ENCODE data around the gene ASPM. TPM values are rescaled to one million over a fixed set of nuclear protein-coding genes. Genes with fewer than 3 reads are reported as not detected.

Gene ASPM, protein sequence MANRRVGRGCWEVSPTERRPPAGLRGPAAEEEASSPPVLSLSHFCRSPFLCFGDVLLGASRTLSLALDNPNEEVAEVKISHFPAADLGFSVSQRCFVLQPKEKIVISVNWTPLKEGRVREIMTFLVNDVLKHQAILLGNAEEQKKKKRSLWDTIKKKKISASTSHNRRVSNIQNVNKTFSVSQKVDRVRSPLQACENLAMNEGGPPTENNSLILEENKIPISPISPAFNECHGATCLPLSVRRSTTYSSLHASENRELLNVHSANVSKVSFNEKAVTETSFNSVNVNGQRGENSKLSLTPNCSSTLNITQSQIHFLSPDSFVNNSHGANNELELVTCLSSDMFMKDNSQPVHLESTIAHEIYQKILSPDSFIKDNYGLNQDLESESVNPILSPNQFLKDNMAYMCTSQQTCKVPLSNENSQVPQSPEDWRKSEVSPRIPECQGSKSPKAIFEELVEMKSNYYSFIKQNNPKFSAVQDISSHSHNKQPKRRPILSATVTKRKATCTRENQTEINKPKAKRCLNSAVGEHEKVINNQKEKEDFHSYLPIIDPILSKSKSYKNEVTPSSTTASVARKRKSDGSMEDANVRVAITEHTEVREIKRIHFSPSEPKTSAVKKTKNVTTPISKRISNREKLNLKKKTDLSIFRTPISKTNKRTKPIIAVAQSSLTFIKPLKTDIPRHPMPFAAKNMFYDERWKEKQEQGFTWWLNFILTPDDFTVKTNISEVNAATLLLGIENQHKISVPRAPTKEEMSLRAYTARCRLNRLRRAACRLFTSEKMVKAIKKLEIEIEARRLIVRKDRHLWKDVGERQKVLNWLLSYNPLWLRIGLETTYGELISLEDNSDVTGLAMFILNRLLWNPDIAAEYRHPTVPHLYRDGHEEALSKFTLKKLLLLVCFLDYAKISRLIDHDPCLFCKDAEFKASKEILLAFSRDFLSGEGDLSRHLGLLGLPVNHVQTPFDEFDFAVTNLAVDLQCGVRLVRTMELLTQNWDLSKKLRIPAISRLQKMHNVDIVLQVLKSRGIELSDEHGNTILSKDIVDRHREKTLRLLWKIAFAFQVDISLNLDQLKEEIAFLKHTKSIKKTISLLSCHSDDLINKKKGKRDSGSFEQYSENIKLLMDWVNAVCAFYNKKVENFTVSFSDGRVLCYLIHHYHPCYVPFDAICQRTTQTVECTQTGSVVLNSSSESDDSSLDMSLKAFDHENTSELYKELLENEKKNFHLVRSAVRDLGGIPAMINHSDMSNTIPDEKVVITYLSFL (N-terminal part only)
- total RNA-seq (2021; fragmentation: NEBNext Ultra II Directional; extraction: Animal tissue kit (Norgen Biotek cat#: 25700)) (48.8 and 50.3 TPM in 2 replicates), polyA plus RNA-seq (2011; rRNA removed) (3.3 and 5.1 TPM in 2 replicates), polyA minus RNA-seq (2011; rRNA and poly(A)+ RNA removed) (20.2 and 28.9 TPM in 2 replicates)
- 8.3 TPM for polyA plus RNA-seq (2011; cell fraction: cytosol; rRNA removed)
- polyA plus RNA-seq (2011; cell fraction: nucleus; rRNA removed) = 6.5 TPM
- polyA plus RNA-seq (2012, experiment 1 of 2) = 9.4 to 25.1 TPM (median 13.7 TPM) in 4 replicates
- 1.2 TPM for polyA plus RNA-seq (2012, experiment 2 of 2)
- polyA plus RNA-seq (2013, experiment 1 of 2) = 45.8 TPM
- polyA plus RNA-seq (2013, experiment 2 of 2) = 39.0 TPM
- polyA minus RNA-seq (2011; cell fraction: cytosol; rRNA and poly(A)+ RNA removed) = 21.5 TPM
- polyA minus RNA-seq (2011; cell fraction: nucleus; rRNA and poly(A)+ RNA removed) = 54.4 TPM
- long read RNA-seq, experiment 1, partial matches to known transcripts = 21 of 27 reads
- long read RNA-seq, experiment 1, other reads (novel, unspliced or antisense) = 6 of 27 reads
- long read RNA-seq, experiment 2, partial matches to known transcripts = 3 of 3 reads
- long read RNA-seq, experiment 2, other reads (novel, unspliced or antisense) = 0 of 3 reads

DNA sequence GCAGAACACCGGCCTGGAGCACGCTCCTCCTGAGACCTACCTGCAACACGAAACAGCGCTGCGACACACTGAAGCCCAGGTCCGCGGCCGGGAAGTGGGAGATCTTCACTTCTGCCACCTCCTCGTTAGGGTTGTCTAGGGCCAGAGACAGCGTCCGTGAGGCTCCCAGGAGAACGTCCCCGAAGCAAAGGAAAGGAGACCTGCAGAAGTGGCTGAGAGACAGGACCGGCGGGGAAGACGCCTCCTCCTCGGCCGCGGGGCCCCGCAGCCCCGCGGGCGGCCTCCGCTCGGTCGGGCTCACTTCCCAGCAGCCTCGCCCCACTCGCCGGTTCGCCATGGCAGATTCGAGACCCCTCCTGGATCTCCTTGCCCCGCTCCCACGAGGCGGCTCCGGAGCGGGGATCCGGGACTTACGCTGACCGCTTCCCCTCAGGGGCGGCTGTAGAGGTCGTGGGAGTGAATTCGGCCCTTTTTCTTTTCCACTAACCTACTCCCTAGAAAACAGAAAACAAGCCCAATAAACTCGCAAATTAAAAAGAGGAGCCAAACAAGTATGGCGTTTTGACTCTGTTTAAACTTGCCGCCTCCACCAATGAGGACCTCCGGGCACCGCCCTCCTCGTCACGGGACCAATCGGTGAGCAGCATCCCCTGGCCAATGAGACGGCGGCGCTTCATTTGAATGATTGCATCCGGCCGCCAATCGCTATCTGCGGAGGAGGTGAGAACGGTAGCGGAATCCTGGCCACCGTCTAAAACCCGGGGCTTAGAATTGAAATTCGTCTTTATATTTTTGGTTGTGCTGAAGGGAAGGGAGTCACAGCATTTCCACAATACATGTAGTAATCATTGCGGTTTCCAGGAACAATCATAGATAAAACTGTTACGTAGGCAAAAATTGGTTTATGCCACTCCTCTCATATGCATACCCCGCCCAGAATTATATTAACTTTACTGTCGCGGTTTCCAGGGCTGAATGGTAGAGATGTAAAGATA, at the start of gene ASPM:
Gene ASPM, minus strand, starts transcription at position 569 of the 995 bp plus-strand sequence. Its CDS starts 232 bp downstream, at position 337.
- peak within 1 kb of the TSS; percentile 90 for H4K8ac ChIP-seq (ENCODE audit: extremely low read depth, insufficient read depth, low read length)
- H3K14ac ChIP-seq (ENCODE audit: insufficient read length) = no peak within 1 kb of the TSS
- peaks cover 0 to 3% (median 0%) of the 10 kb centered on the region in 4 experiments; a peak in 1 of 7 replicates for H3K4me1 ChIP-seq (replicated peaks in 1 of 4; ENCODE audit: control insufficient read depth in 3 of 4, insufficient read depth in 4 of 4, low read length in 3 of 4)
- H2AK5ac ChIP-seq (ENCODE audit: low read depth, low read length) = no peak within 1 kb of the TSS
- H3K56ac ChIP-seq (replicated peaks; ENCODE audit: insufficient read length, low read depth, low read length) = peak within 1 kb of the TSS; percentile 96
- H3K23ac ChIP-seq (ENCODE audit: insufficient read length) = no peak within 1 kb of the TSS
- peak within 1 kb of the TSS; percentile 67 to 93 (median 88) for H3K9ac ChIP-seq (replicated peaks in 1 of 4; ENCODE audit: extremely low read depth in 1 of 4, low read depth in 3 of 4, low read length in 3 of 4)
- no peak within 1 kb of the TSS for H2BK120ac ChIP-seq (replicated peaks; ENCODE audit: low read depth, low read length)
- DNase-seq (ENCODE audit: low read depth in 1 of 2, low spot score in 2 of 2) (peak; percentile 81 to 92), FAIRE-seq (no peak)
- H2BK15ac ChIP-seq (ENCODE audit: low read length) = no peak within 1 kb of the TSS
- peak within 1 kb of the TSS; percentile 77 to 93 (median 92) for H3K4me3 ChIP-seq (ENCODE audit: extremely low read depth in 1 of 4, insufficient read depth in 2 of 4, low read depth in 3 of 4, low read length in 4 of 4)
- no peaks in the 10 kb centered on the region; the same call in 1 of the 2 replicates for H3K79me1 ChIP-seq (ENCODE audit: low read depth, low read length)
- peaks cover 2 to 23% (median 4%) of the 10 kb centered on the region in 4 experiments; a peak in 6 of 8 replicates for H3K36me3 ChIP-seq (ENCODE audit: control insufficient read depth in 2 of 4, insufficient read depth in 4 of 4, low read length in 3 of 4)
- peak within 1 kb of the TSS; percentile 88; the same call in 1 of the 2 replicates for H3K27ac ChIP-seq (ENCODE audit: low read depth, low read length)
- H2BK12ac ChIP-seq (ENCODE audit: low read depth, low read length) = no peak within 1 kb of the TSS; the same call in 1 of the 2 replicates
- 1% methylated on average over 62 of the region's 67 CpGs; no CpG with 5 or more reads in 1 of the 2 experiments for WGBS, 2 experiments (ENCODE audit: extremely low coverage in 1 of 2, insufficient coverage in 1 of 2, insufficient read length in 1 of 2, insufficient replicate concordance in 2 of 2, low coverage in 1 of 2, low lambda C conversion rate in 2 of 2, missing lambda C conversion rate in 1 of 2)
- H3K9me3 ChIP-seq (ENCODE audit: insufficient read depth in 2 of 2, low read depth in 1 of 2, low read length in 1 of 2) = no peaks in the 10 kb centered on the region
- no peak within 1 kb of the TSS for H3K18ac ChIP-seq (ENCODE audit: extremely low read depth, low read length)
- H4K5ac ChIP-seq (ENCODE audit: insufficient read length, low read depth, low read length) = peak within 1 kb of the TSS; percentile 87
- peak within 1 kb of the TSS; percentile 56 to 68 for H3K4me2 ChIP-seq (ENCODE audit: insufficient read depth in 1 of 2, low read depth in 2 of 2, low read length in 2 of 2)
- H3K27me3 ChIP-seq (replicated peaks in 1 of 4; ENCODE audit: control insufficient read depth in 3 of 4, extremely low read depth in 1 of 4, insufficient read depth in 3 of 4, low read length in 3 of 4) = no peaks in the 10 kb centered on the region
- CTCF ChIA-PET (ENCODE audit: partially characterized antibody) = no interaction called here
- no peak within 1 kb of the TSS for H4K91ac ChIP-seq (replicated peaks; ENCODE audit: insufficient read length, low read length)
- peaks cover 0 to 8% of the 10 kb centered on the region in 2 experiments for H4K20me1 ChIP-seq (replicated peaks in 1 of 2; ENCODE audit: control insufficient read depth in 1 of 2, insufficient read depth in 2 of 2, low read length in 2 of 2)
- POLR2A ChIA-PET (ENCODE audit: partially characterized antibody) = no interaction called here
- peak within 1 kb of the TSS; percentile 67 for H2BK5ac ChIP-seq (ENCODE audit: low read depth, low read length)
- no peak within 1 kb of the TSS for H3K4ac ChIP-seq (replicated peaks; ENCODE audit: insufficient read length, low read depth, low read length)
- H3K79me2 ChIP-seq (ENCODE audit: control insufficient read depth in 1 of 2, insufficient read depth in 2 of 2, low read length in 2 of 2) = peaks cover 7 to 47% of the 10 kb centered on the region in 2 experiments; a peak in 3 of 4 replicates
- H2AFZ ChIP-seq (ENCODE audit: low read length) = peak within 1 kb of the TSS; percentile 94
- H3K23me2 ChIP-seq (ENCODE audit: low read depth, low read length) = no peaks in the 10 kb centered on the region
- no peak within 1 kb of the TSS for H2BK20ac ChIP-seq (ENCODE audit: low read length)
- TF ChIP-seq POLR2AphosphoS5 (IDR thresholded peaks at IDR 0.05; ENCODE audit: low read depth, low read length) (peak; percentile 69), POLR2A (IDR thresholded peaks at IDR 0.05; ENCODE audit: control extremely low read depth in 1 of 2, low read depth in 2 of 2, low read length in 2 of 2) (peak; percentile 39 to 90), PHF8 (conservative IDR thresholded peaks at IDR 0.05; ENCODE audit: low read depth, low read length) (peak; percentile 92)

Measured in H1 (cell line).